Measurements from ENCODE around the gene METRN. TPM values are rescaled to one million over a fixed set of nuclear protein-coding genes. Genes with fewer than 3 reads are reported as not detected.

The METRN gene
- polyA plus RNA-seq, 1 donor (not counting 4 experiments of a cell fraction or from before 2014, with no cell fraction given): 42.1 TPM

- H3K27me3 ChIP-seq (ENCODE audit: control insufficient read depth, extremely low read depth, insufficient read depth, low read length): peaks cover 50% of the 10 kb centered on the region
- no peak for FAIRE-seq
- H3K27ac ChIP-seq (ENCODE audit: control insufficient read depth, insufficient read depth, low read length): no peak overlapping the region
These were observed 21.2 kb upstream of the METRN start for GRCh38 chr16:693766-694165.

GRCh38 chr16:694187-694862 is 20.6 kb upstream of the METRN start:
- H3K4me1 ChIP-seq (ENCODE audit: control insufficient read depth, extremely low read depth, insufficient read depth, low read length): peaks cover 11% of the 10 kb centered on the region

More at GRCh38 chr16:693766-694165, 21.2 kb upstream of the METRN start:
- TF ChIP-seq CTCF (optimal IDR thresholded peaks at IDR 0.05 in 1 of 3, IDR thresholded peaks at IDR 0.05 in 1 of 3, conservative IDR thresholded peaks at IDR 0.05 in 1 of 3; ENCODE audit: extremely low read depth in 1 of 3, insufficient read depth in 2 of 3, low read length in 3 of 3): no peak
- no peak for TF ChIP-seq EZH2 (IDR thresholded peaks at IDR 0.05; ENCODE audit: low read length)
- Histone ChIP-seq H3K9ac (ENCODE audit: control insufficient read depth, extremely low read depth, insufficient read depth, low read length) (no peak overlapping the region), H3K4me2 (ENCODE audit: control insufficient read depth, extremely low read depth, insufficient read depth, low read depth, low read length) (no peak overlapping the region), H3K4me1 (ENCODE audit: control insufficient read depth, extremely low read depth, insufficient read depth, low read length) (peaks cover 12% of the 10 kb centered on the region), H3K9me3 (ENCODE audit: control insufficient read depth, low read depth, low read length) (no peaks in the 10 kb centered on the region), H3K79me2 (ENCODE audit: control insufficient read depth, insufficient read depth, low read length) (peaks cover 5% of the 10 kb centered on the region), H3K4me3 (ENCODE audit: control insufficient read depth in 2 of 3, extremely low read depth in 1 of 3, insufficient read depth in 2 of 3, low read depth in 1 of 3, low read length in 3 of 3) (no peak overlapping the region), H4K20me1 (ENCODE audit: control insufficient read depth, extremely low read depth, insufficient read depth, low read length) (no peaks in the 10 kb centered on the region), H2AFZ (ENCODE audit: control insufficient read depth, low read length) (no peak overlapping the region), H3K9me1 (ENCODE audit: control insufficient read depth, extremely low read depth, insufficient read depth, low read length) (no peaks in the 10 kb centered on the region), H3K36me3 (ENCODE audit: control insufficient read depth in 2 of 2, extremely low read depth in 1 of 2, insufficient read depth in 2 of 2, low read length in 2 of 2) (no peaks in the 10 kb centered on the region)
- dilution Hi-C loops (cut with MboI; ENCODE audit: extremely low pct_ligation_motif_present, low sequenced_read_pairs): no loop called here
- DNase-seq (ENCODE audit: low read depth, low spot score): no peak

More at GRCh38 chr16:694187-694862, 20.6 kb upstream of the METRN start:
- H3K9me1 ChIP-seq (ENCODE audit: control insufficient read depth, extremely low read depth, insufficient read depth, low read length): no peaks in the 10 kb centered on the region
- H3K4me3 ChIP-seq (ENCODE audit: control insufficient read depth in 2 of 3, extremely low read depth in 1 of 3, insufficient read depth in 2 of 3, low read depth in 1 of 3, low read length in 3 of 3): no peak overlapping the region
- H3K9ac ChIP-seq (ENCODE audit: control insufficient read depth, extremely low read depth, insufficient read depth, low read length): no peak overlapping the region
- H3K27me3 ChIP-seq (ENCODE audit: control insufficient read depth, extremely low read depth, insufficient read depth, low read length): peaks cover 50% of the 10 kb centered on the region
- dilution Hi-C loops (cut with MboI; ENCODE audit: extremely low pct_ligation_motif_present, low sequenced_read_pairs): no loop called here
- H3K36me3 ChIP-seq (ENCODE audit: control insufficient read depth in 2 of 2, extremely low read depth in 1 of 2, insufficient read depth in 2 of 2, low read length in 2 of 2): no peaks in the 10 kb centered on the region
- no peaks in the 10 kb centered on the region for H3K9me3 ChIP-seq (ENCODE audit: control insufficient read depth, low read depth, low read length)
- TF ChIP-seq EZH2 (IDR thresholded peaks at IDR 0.05; ENCODE audit: low read length) (peak; percentile 99), CTCF (optimal IDR thresholded peaks at IDR 0.05 in 1 of 3, IDR thresholded peaks at IDR 0.05 in 1 of 3, conservative IDR thresholded peaks at IDR 0.05 in 1 of 3; ENCODE audit: extremely low read depth in 1 of 3, insufficient read depth in 2 of 3, low read length in 3 of 3) (no peak)
- H3K27ac ChIP-seq (ENCODE audit: control insufficient read depth, insufficient read depth, low read length): no peak overlapping the region
- H3K79me2 ChIP-seq (ENCODE audit: control insufficient read depth, insufficient read depth, low read length): peaks cover 4% of the 10 kb centered on the region
- H2AFZ ChIP-seq (ENCODE audit: control insufficient read depth, low read length): no peak overlapping the region
- H4K20me1 ChIP-seq (ENCODE audit: control insufficient read depth, extremely low read depth, insufficient read depth, low read length): no peaks in the 10 kb centered on the region
- FAIRE-seq (no peak), DNase-seq (ENCODE audit: low read depth, low spot score) (no peak)
- H3K4me2 ChIP-seq (ENCODE audit: control insufficient read depth, extremely low read depth, insufficient read depth, low read depth, low read length): no peak overlapping the region
